ENCODE results near the gene DRC3. TPM values are rescaled to one million over a fixed set of nuclear protein-coding genes. Genes with fewer than 3 reads are reported as not detected.

DRC3 gene
- total RNA-seq, 1 experiment from 2014 or later: not detected

- Histone ChIP-seq H3K4me3 (ENCODE audit: low read length) (no peak overlapping the region), H3K9me2 (replicated peaks; ENCODE audit: insufficient read depth, low read length) (no peaks in the 10 kb centered on the region), H3K27ac (ENCODE audit: low read length) (no peak overlapping the region), H3K36me3 (ENCODE audit: insufficient read depth, low read length) (no peaks in the 10 kb centered on the region), H3K27me3 (ENCODE audit: low read length) (no peaks in the 10 kb centered on the region), H3K79me2 (ENCODE audit: low read length) (no peaks in the 10 kb centered on the region), H3K9ac (ENCODE audit: low read length) (no peak overlapping the region), H3K4me1 (ENCODE audit: low read length) (peaks cover 3% of the 10 kb centered on the region; the same call in 1 of the 2 replicates), H3K9me3 (ENCODE audit: low read length) (no peaks in the 10 kb centered on the region), H3K4me2 (ENCODE audit: low read depth, low read length, poor library complexity, severe bottlenecking) (no peak overlapping the region), H4K20me1 (ENCODE audit: insufficient read depth, low read depth, low read length) (no peaks in the 10 kb centered on the region), H2AFZ (ENCODE audit: low read length) (no peak overlapping the region)
- DNase-seq: no peak
These were observed 14.7 kb downstream of the DRC3 start for GRCh38 chr17:17987187-17987896.

- Histone ChIP-seq H3K9me2 (replicated peaks; ENCODE audit: insufficient read depth, low read length) (no peaks in the 10 kb centered on the region), H3K27ac (ENCODE audit: low read length) (no peak overlapping the region), H4K20me1 (ENCODE audit: insufficient read depth, low read depth, low read length) (no peaks in the 10 kb centered on the region)
These were observed 15.2 kb downstream of the DRC3 start for GRCh38 chr17:17987901-17988300.

GRCh38 chr17:17988427-17988945 lies 15.8 kb downstream of the DRC3 start:
- H2AFZ ChIP-seq (ENCODE audit: low read length): no peak overlapping the region
- no peak overlapping the region for H3K9ac ChIP-seq (ENCODE audit: low read length)
- no peaks in the 10 kb centered on the region for H3K27me3 ChIP-seq (ENCODE audit: low read length)
- H3K79me2 ChIP-seq (ENCODE audit: low read length): no peaks in the 10 kb centered on the region
- no peak for DNase-seq
- no peaks in the 10 kb centered on the region for H3K9me3 ChIP-seq (ENCODE audit: low read length)
- peaks cover 3% of the 10 kb centered on the region; the same call in 1 of the 2 replicates for H3K4me1 ChIP-seq (ENCODE audit: low read length)
- no peak overlapping the region for H3K27ac ChIP-seq (ENCODE audit: low read length)
- no peak overlapping the region for H3K4me3 ChIP-seq (ENCODE audit: low read length)
- H4K20me1 ChIP-seq (ENCODE audit: insufficient read depth, low read depth, low read length): no peaks in the 10 kb centered on the region
- no peak overlapping the region for H3K4me2 ChIP-seq (ENCODE audit: low read depth, low read length, poor library complexity, severe bottlenecking)
- no peaks in the 10 kb centered on the region for H3K9me2 ChIP-seq (replicated peaks; ENCODE audit: insufficient read depth, low read length)
- no peaks in the 10 kb centered on the region for H3K36me3 ChIP-seq (ENCODE audit: insufficient read depth, low read length)

More at GRCh38 chr17:17987901-17988300, 15.2 kb downstream of the DRC3 start:
- no peaks in the 10 kb centered on the region for H3K27me3 ChIP-seq (ENCODE audit: low read length)
- H3K36me3 ChIP-seq (ENCODE audit: insufficient read depth, low read length): no peaks in the 10 kb centered on the region
- H3K9ac ChIP-seq (ENCODE audit: low read length): no peak overlapping the region
- DNase-seq: no peak
- H2AFZ ChIP-seq (ENCODE audit: low read length): no peak overlapping the region
- H3K4me1 ChIP-seq (ENCODE audit: low read length): peaks cover 3% of the 10 kb centered on the region; the same call in 1 of the 2 replicates
- H3K79me2 ChIP-seq (ENCODE audit: low read length): no peaks in the 10 kb centered on the region
- no peak overlapping the region for H3K4me2 ChIP-seq (ENCODE audit: low read depth, low read length, poor library complexity, severe bottlenecking)
- H3K9me3 ChIP-seq (ENCODE audit: low read length): no peaks in the 10 kb centered on the region
- no peak overlapping the region for H3K4me3 ChIP-seq (ENCODE audit: low read length)

- no peak overlapping the region for H2AFZ ChIP-seq (ENCODE audit: low read length)
- H3K4me2 ChIP-seq (ENCODE audit: low read depth, low read length, poor library complexity, severe bottlenecking): no peak overlapping the region
- no peak overlapping the region for H3K27ac ChIP-seq (ENCODE audit: low read length)
- H3K4me1 ChIP-seq (ENCODE audit: low read length): peaks cover 6% of the 10 kb centered on the region
- H3K9me2 ChIP-seq (replicated peaks; ENCODE audit: insufficient read depth, low read length): no peaks in the 10 kb centered on the region
- no peak overlapping the region for H3K4me3 ChIP-seq (ENCODE audit: low read length)
- no peaks in the 10 kb centered on the region for H3K36me3 ChIP-seq (ENCODE audit: insufficient read depth, low read length)
- no peaks in the 10 kb centered on the region for H3K27me3 ChIP-seq (ENCODE audit: low read length)
- DNase-seq: no peak
- H3K9ac ChIP-seq (ENCODE audit: low read length): no peak overlapping the region
- no peaks in the 10 kb centered on the region for H3K9me3 ChIP-seq (ENCODE audit: low read length)
- no peaks in the 10 kb centered on the region for H4K20me1 ChIP-seq (ENCODE audit: insufficient read depth, low read depth, low read length)
- no peaks in the 10 kb centered on the region for H3K79me2 ChIP-seq (ENCODE audit: low read length)
These were observed 16.4 kb downstream of the DRC3 start for GRCh38 chr17:17989081-17989480.

GRCh38 chr17:17989618-17990017 lies 17.0 kb downstream of the DRC3 start:
- Histone ChIP-seq H3K36me3 (ENCODE audit: insufficient read depth, low read length) (no peaks in the 10 kb centered on the region), H3K4me3 (ENCODE audit: low read length) (no peak overlapping the region), H3K4me1 (ENCODE audit: low read length) (peaks cover 11% of the 10 kb centered on the region), H4K20me1 (ENCODE audit: insufficient read depth, low read depth, low read length) (no peaks in the 10 kb centered on the region), H3K9ac (ENCODE audit: low read length) (no peak overlapping the region), H3K9me2 (replicated peaks; ENCODE audit: insufficient read depth, low read length) (no peaks in the 10 kb centered on the region), H3K79me2 (ENCODE audit: low read length) (no peaks in the 10 kb centered on the region), H3K4me2 (ENCODE audit: low read depth, low read length, poor library complexity, severe bottlenecking) (no peak overlapping the region), H3K9me3 (ENCODE audit: low read length) (no peaks in the 10 kb centered on the region), H3K27me3 (ENCODE audit: low read length) (no peaks in the 10 kb centered on the region), H2AFZ (ENCODE audit: low read length) (no peak overlapping the region), H3K27ac (ENCODE audit: low read length) (no peak overlapping the region)
- DNase-seq: no peak

GRCh38 chr17:17990282-17990681 lies 17.6 kb downstream of the DRC3 start:
- Histone ChIP-seq H3K36me3 (ENCODE audit: insufficient read depth, low read length) (no peaks in the 10 kb centered on the region), H3K9me3 (ENCODE audit: low read length) (no peaks in the 10 kb centered on the region), H3K9ac (ENCODE audit: low read length) (no peak overlapping the region), H3K27me3 (ENCODE audit: low read length) (no peaks in the 10 kb centered on the region), H2AFZ (ENCODE audit: low read length) (no peak overlapping the region), H3K4me2 (ENCODE audit: low read depth, low read length, poor library complexity, severe bottlenecking) (no peak overlapping the region), H3K9me2 (replicated peaks; ENCODE audit: insufficient read depth, low read length) (no peaks in the 10 kb centered on the region), H4K20me1 (ENCODE audit: insufficient read depth, low read depth, low read length) (no peaks in the 10 kb centered on the region), H3K4me1 (ENCODE audit: low read length) (peaks cover 15% of the 10 kb centered on the region), H3K27ac (ENCODE audit: low read length) (no peak overlapping the region), H3K79me2 (ENCODE audit: low read length) (no peaks in the 10 kb centered on the region), H3K4me3 (ENCODE audit: low read length) (no peak overlapping the region)
- no peak for DNase-seq

- no peaks in the 10 kb centered on the region for H3K79me2 ChIP-seq (ENCODE audit: low read length)
- no peak overlapping the region for H3K4me3 ChIP-seq (ENCODE audit: low read length)
- H4K20me1 ChIP-seq (ENCODE audit: insufficient read depth, low read depth, low read length): no peaks in the 10 kb centered on the region
- no peaks in the 10 kb centered on the region for H3K9me3 ChIP-seq (ENCODE audit: low read length)
- H3K4me1 ChIP-seq (ENCODE audit: low read length): peaks cover 15% of the 10 kb centered on the region
- no peak for DNase-seq
- no peak overlapping the region for H3K9ac ChIP-seq (ENCODE audit: low read length)
- no peak overlapping the region for H2AFZ ChIP-seq (ENCODE audit: low read length)
- H3K27me3 ChIP-seq (ENCODE audit: low read length): no peaks in the 10 kb centered on the region
- H3K27ac ChIP-seq (ENCODE audit: low read length): no peak overlapping the region
- no peaks in the 10 kb centered on the region for H3K9me2 ChIP-seq (replicated peaks; ENCODE audit: insufficient read depth, low read length)
- no peak overlapping the region for H3K4me2 ChIP-seq (ENCODE audit: low read depth, low read length, poor library complexity, severe bottlenecking)
- H3K36me3 ChIP-seq (ENCODE audit: insufficient read depth, low read length): no peaks in the 10 kb centered on the region
These were observed 20.7 kb downstream of the DRC3 start for GRCh38 chr17:17993366-17993765.

GRCh38 chr17:17993852-17994251 lies 21.2 kb downstream of the DRC3 start:
- no peaks in the 10 kb centered on the region for H4K20me1 ChIP-seq (ENCODE audit: insufficient read depth, low read depth, low read length)
- H3K9me2 ChIP-seq (replicated peaks; ENCODE audit: insufficient read depth, low read length): no peaks in the 10 kb centered on the region
- no peaks in the 10 kb centered on the region for H3K9me3 ChIP-seq (ENCODE audit: low read length)
- H3K4me1 ChIP-seq (ENCODE audit: low read length): peaks cover 15% of the 10 kb centered on the region
- no peak for DNase-seq
- no peak overlapping the region for H3K9ac ChIP-seq (ENCODE audit: low read length)
- H3K4me3 ChIP-seq (ENCODE audit: low read length): no peak overlapping the region
- H3K79me2 ChIP-seq (ENCODE audit: low read length): no peaks in the 10 kb centered on the region
- H3K27me3 ChIP-seq (ENCODE audit: low read length): no peaks in the 10 kb centered on the region
- H3K4me2 ChIP-seq (ENCODE audit: low read depth, low read length, poor library complexity, severe bottlenecking): no peak overlapping the region
- H3K36me3 ChIP-seq (ENCODE audit: insufficient read depth, low read length): no peaks in the 10 kb centered on the region
- no peak overlapping the region for H3K27ac ChIP-seq (ENCODE audit: low read length)
- no peak overlapping the region for H2AFZ ChIP-seq (ENCODE audit: low read length)
